Skeletal muscle tissue (tissue), 4 donors: ENCODE measurements around the gene TYSND1. TPM values are rescaled to one million over a fixed set of nuclear protein-coding genes. Genes with fewer than 3 reads are reported as not detected.
A peak's percentile ranks its signal among the peaks of the same experiment; 100 is the strongest.
"Not testable (repeated sequence)": the region's sequence is repeated elsewhere in the genome, so short reads cannot be mapped to it uniquely, and the experiment has no call there.

Experiments used
- H3K27ac ChIP-seq: one replicate; pipeline ENCODE4 v1.7.0; 2013; ENCODE audit warnings: mild to moderate bottlenecking, low read depth, low read length, inconsistent platforms
- H3K27me3 ChIP-seq, 3 donors: one replicate each; pipeline ENCODE4 v1.7.0; 2013; ENCODE audit warnings: low read length in 3 of 3; ENCODE audit not compliant: control insufficient read depth in 3 of 3, insufficient read depth in 3 of 3
- H3K36me3 ChIP-seq, 3 donors: one replicate each; pipeline ENCODE4 v1.7.0; 2013; ENCODE audit warnings: low read length in 3 of 3; ENCODE audit not compliant: control insufficient read depth in 3 of 3, insufficient read depth in 3 of 3
- H3K4me1 ChIP-seq, 3 donors: one replicate each; pipeline ENCODE4 v1.7.0; 2013; ENCODE audit warnings: low read length in 3 of 3, mild to moderate bottlenecking in 3 of 3; ENCODE audit not compliant: control insufficient read depth in 3 of 3, insufficient read depth in 3 of 3
- H3K4me3 ChIP-seq, 3 donors: one replicate each; pipeline ENCODE4 v1.7.0; 2013; ENCODE audit warnings: low read length in 3 of 3
- H3K9ac ChIP-seq, 3 donors: one replicate each; pipeline ENCODE4 v1.7.0; 2013; ENCODE audit warnings: low read length in 3 of 3, mild to moderate bottlenecking in 3 of 3, moderate library complexity in 2 of 3, low read depth in 1 of 3
- H3K9me3 ChIP-seq, 3 donors: one replicate each; pipeline ENCODE4 v1.7.0; 2013; ENCODE audit warnings: low read length in 3 of 3; ENCODE audit not compliant: control insufficient read depth in 3 of 3
- total RNA-seq: library from RNA; depleted of rRNA; stranded (reverse); fragments of >200 nt; gene quantifications from one replicate; pipeline ENCODE4 v1.2.3, GENCODE V29; 2014
- donor health status: Osteomylitis.

TYSND1 gene
- total RNA-seq, 1 donor from 2014 or later: 4.7 TPM

DNA sequence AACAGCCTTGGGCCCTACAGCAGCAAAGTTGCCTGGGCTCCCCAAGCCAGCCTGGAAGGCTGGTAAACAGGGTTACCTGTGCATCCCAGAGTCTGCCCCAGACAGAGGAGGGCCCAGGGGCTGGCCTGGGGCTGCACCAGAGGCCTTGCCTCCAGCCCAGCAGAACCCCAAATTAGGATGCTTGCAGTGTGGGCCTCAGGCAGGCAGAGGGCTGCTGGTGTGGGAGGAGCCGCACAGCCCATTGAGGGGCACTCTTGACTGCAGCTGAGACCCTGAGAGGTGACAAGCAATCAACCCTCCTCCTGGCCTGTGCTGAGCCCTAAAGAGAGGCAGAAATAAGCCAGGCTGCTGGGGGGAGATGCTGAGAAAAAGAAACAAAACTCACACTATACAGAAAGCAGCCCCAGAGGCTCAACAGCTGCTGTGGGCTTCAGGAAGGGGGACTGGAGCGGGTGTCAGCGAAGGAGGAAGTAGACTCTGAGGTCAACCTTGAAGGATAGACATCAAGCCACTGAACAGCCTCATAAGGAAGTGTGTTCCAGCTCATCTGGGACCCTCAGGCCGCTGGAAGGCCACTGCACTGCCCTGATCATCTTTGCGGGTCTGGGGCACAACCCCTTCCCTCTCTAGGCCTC lies 20.5 kb downstream of the TYSND1 start:
- H3K27ac ChIP-seq: no peak overlapping the region
- H3K4me3 ChIP-seq: no peak overlapping the region
- peaks cover 0 to 4% (median 1%) of the 10 kb centered on the region in 3 donors for H3K4me1 ChIP-seq
- H3K9me3 ChIP-seq: no peaks in the 10 kb centered on the region
- H3K36me3 ChIP-seq: peaks cover 8 to 15% (median 8%) of the 10 kb centered on the region in 3 donors
- no peaks in the 10 kb centered on the region for H3K27me3 ChIP-seq
- no peak overlapping the region for H3K9ac ChIP-seq

DNA sequence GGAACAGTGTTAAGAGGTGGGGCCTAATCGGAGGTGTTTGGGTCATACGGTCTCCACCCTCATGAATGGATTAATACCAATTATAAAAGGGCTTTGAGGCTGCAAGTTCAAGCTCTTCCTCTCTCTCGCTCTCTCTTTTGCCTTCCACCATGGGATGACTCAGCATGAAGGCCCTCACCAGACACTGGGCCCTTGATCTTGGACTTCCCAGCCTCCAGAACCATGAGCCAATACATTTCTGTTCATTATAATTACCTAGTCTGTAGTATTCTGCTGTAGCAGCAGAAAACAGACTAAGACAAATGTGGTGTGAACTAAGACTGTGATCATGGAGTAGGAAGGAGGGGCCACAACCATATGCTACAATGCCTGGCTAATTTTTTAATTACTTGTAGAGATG lies 21.6 kb downstream of the TYSND1 start:
- H3K36me3 ChIP-seq: peaks cover 14 to 24% (median 15%) of the 10 kb centered on the region in 3 donors
- no peaks in the 10 kb centered on the region for H3K27me3 ChIP-seq
- H3K4me1 ChIP-seq: no peaks in the 10 kb centered on the region

DNA sequence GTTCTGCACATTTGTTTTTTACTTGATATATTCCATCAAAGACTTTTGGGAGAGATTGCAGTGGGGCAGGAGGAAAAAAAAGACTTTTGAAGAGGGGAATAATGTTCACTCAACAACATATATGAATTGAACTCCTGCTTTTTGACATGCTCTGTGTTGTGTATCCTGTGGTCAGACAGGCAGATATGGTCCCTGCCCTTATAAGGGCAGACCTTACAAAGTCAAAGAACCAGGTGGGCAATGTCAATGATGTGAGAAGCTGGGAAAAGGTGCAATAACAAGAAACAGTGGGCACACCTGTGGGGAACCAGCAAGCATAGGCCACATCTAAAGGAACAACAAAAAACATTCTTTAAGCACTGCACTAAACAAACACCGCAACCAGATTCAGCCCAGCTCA lies 22.1 kb downstream of the TYSND1 start:
- no peak overlapping the region for H3K4me3 ChIP-seq
- H3K4me1 ChIP-seq: peaks cover 0 to 4% (median 0%) of the 10 kb centered on the region in 3 donors
- no peaks in the 10 kb centered on the region for H3K9me3 ChIP-seq
- H3K27ac ChIP-seq: no peak overlapping the region
- H3K27me3 ChIP-seq: no peaks in the 10 kb centered on the region
- H3K9ac ChIP-seq: no peak overlapping the region
- peaks cover 15 to 29% (median 15%) of the 10 kb centered on the region in 3 donors for H3K36me3 ChIP-seq

More for the DNA sequence above, 21.6 kb downstream of the TYSND1 start:
- Histone ChIP-seq H3K4me3 (no peak overlapping the region), H3K9ac (no peak overlapping the region), H3K27ac (no peak overlapping the region), H3K9me3 (no peaks in the 10 kb centered on the region)

DNA sequence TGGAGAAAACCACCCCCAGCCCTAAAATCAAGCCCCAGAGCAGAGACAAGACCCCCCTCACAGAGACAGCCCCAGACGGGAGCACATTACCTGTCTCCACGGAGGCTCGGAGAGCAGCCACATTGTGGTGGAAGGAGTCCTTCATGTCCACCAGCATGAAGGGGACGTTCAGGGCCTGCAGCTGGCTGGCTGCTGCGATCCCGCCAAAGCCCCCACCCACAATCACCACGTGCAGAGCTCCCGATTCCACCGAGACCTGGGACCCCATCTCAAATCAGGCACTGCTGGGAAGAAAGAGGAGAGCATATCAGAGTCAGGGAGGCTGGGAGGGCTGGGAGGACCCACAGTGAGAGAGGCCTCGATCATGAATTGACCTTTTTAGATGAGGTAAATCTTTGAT lies 22.7 kb downstream of the TYSND1 start:
- H3K9me3 ChIP-seq: no peaks in the 10 kb centered on the region

GRCh38 chr10:70123166-70123565 lies 23.3 kb downstream of the TYSND1 start:
- not testable (repeated sequence) for H3K9ac ChIP-seq, H3K27ac ChIP-seq, H3K27me3 ChIP-seq, H3K9me3 ChIP-seq, H3K4me3 ChIP-seq, H3K4me1 ChIP-seq
- H3K36me3 ChIP-seq: peaks cover 15 to 36% (median 18%) of the 10 kb centered on the region in 3 donors

More for the DNA sequence above, 22.7 kb downstream of the TYSND1 start:
- Histone ChIP-seq H3K4me1 (peaks cover 0 to 4% (median 0%) of the 10 kb centered on the region in 3 donors), H3K4me3 (no peak overlapping the region), H3K27ac (no peak overlapping the region), H3K9ac (no peak overlapping the region), H3K36me3 (peaks cover 15 to 35% (median 17%) of the 10 kb centered on the region in 3 donors), H3K27me3 (no peaks in the 10 kb centered on the region)

DNA sequence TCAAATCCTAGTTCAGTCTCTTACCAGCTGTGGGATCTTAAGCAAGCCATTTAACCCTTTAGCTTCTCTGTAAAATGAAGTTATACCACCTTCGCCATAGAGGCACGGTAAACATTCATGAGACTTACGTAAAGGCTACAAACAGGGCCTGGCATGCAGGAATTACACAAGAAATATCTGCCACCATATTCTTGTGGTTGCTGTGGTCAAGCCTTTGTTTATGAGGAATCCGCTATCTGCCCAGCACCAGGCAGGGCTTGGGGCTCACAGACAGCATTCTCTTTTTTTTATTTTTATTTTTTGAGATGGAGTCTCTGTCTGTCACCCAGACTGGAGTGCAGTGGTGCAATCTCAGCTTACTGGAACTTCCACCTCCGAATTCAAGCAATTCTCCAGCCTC lies 23.8 kb downstream of the TYSND1 start:
- H3K27ac ChIP-seq: no peak overlapping the region
- no peak overlapping the region for H3K9ac ChIP-seq
- no peak overlapping the region for H3K4me3 ChIP-seq
- no peaks in the 10 kb centered on the region for H3K27me3 ChIP-seq
- H3K36me3 ChIP-seq: peaks cover 15 to 36% (median 18%) of the 10 kb centered on the region in 3 donors
- no peaks in the 10 kb centered on the region for H3K9me3 ChIP-seq
- peaks cover 0 to 7% (median 4%) of the 10 kb centered on the region in 3 donors for H3K4me1 ChIP-seq

- H3K36me3 ChIP-seq: peaks cover 24 to 47% (median 27%) of the 10 kb centered on the region in 3 donors
- peaks cover 0 to 12% (median 12%) of the 10 kb centered on the region in 3 donors for H3K4me1 ChIP-seq
- H3K4me3 ChIP-seq: no peak overlapping the region
- H3K27me3 ChIP-seq: no peaks in the 10 kb centered on the region
- no peaks in the 10 kb centered on the region for H3K9me3 ChIP-seq
- no peak overlapping the region for H3K9ac ChIP-seq
- no peak overlapping the region for H3K27ac ChIP-seq
Measured at GRCh38 chr10:70121281-70121949, 25.1 kb downstream of the TYSND1 start.

- no peaks in the 10 kb centered on the region for H3K9me3 ChIP-seq
- H3K27me3 ChIP-seq: no peaks in the 10 kb centered on the region
- H3K4me3 ChIP-seq: no peak overlapping the region
- no peak overlapping the region for H3K27ac ChIP-seq
- no peak overlapping the region for H3K9ac ChIP-seq
- peaks cover 0 to 14% (median 14%) of the 10 kb centered on the region in 3 donors for H3K4me1 ChIP-seq
- H3K36me3 ChIP-seq: peaks cover 24 to 52% (median 28%) of the 10 kb centered on the region in 3 donors
Measured at GRCh38 chr10:70120417-70120816, 26.1 kb downstream of the TYSND1 start.

DNA sequence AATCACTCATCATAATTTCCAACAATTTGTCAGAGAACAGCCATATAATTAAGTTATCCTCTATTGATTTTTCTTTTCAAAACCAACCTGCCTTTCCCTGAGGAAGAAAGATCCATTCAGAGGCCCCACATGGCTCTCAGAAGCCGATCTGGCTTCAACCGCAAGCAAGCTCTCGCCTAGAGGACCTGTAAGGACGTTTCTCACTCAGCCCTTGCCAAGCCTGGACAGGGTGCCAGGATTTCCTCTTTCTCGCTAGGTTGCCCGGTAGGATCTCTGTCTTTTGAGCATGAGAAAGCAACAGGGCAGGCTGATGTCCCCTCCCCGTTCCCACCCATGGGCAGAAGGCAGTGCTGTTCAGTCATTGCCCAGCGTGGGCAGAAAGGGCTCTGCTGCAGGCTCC lies 26.9 kb downstream of the TYSND1 start:
- H3K27ac ChIP-seq: no peak overlapping the region
- H3K4me1 ChIP-seq: peaks cover 0 to 14% (median 14%) of the 10 kb centered on the region in 3 donors
- no peak overlapping the region for H3K4me3 ChIP-seq
- H3K36me3 ChIP-seq: peaks cover 29 to 58% (median 34%) of the 10 kb centered on the region in 3 donors
- no peaks in the 10 kb centered on the region for H3K27me3 ChIP-seq
- no peaks in the 10 kb centered on the region for H3K9me3 ChIP-seq
- peak overlapping the region in 1 of 3 donors; percentile 25 for H3K9ac ChIP-seq

GRCh38 chr10:70119197-70119596 lies 27.3 kb downstream of the TYSND1 start:
- Histone ChIP-seq H3K27me3 (no peaks in the 10 kb centered on the region), H3K4me1 (peaks cover 0 to 14% (median 14%) of the 10 kb centered on the region in 3 donors), H3K9ac (no peak overlapping the region), H3K9me3 (no peaks in the 10 kb centered on the region), H3K36me3 (peaks cover 30 to 59% (median 35%) of the 10 kb centered on the region in 3 donors), H3K4me3 (no peak overlapping the region), H3K27ac (no peak overlapping the region)
